ENCODE measurements around the gene ABI2.

The ABI2 gene

DNA sequence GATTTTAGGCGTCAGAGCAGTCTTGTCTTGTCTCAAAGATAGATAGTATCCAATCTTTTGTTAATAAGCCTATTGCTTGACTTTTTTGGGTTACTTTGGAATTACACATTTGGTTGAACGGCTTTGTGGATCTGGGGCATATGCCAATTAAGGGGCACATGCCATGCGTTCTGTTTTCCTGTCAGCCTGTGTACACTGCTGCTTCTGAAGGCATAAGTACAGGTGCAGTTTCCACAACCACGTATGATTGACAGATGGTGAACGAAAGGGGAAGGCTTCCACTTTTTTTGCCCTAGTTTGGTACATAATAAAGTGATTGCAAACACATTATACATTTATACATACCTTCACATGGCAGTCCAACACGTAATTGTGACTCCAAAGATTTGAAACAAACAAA lies 104.6 kb downstream of the ABI2 start:
- peak; percentile 58 for DNase-seq

- no peak for DNase-seq
These were observed 108.3 kb downstream of the ABI2 start for GRCh38 chr2:203436496-203436895.

GRCh38 chr2:203437511-203437910 lies 109.3 kb downstream of the ABI2 start:
- no peak for DNase-seq

DNA sequence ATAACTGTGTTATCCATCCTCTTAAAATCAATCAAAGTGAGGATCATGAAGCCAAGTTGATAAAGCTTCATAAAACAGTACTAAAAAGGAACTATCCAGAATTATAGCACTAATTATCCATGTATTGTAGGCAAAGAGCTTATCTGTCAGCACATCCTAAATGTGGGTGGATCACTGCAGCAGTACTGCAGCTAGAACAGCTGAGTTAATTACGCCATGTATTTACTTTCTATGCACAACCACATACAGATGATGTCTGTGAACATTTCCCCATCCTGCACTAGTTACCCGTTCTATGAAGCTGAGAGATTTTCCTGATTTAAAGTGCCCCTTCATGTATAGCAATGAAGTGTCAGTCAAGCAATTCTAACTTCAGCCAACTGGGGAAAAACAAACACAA lies 110.3 kb downstream of the ABI2 start:
- DNase-seq, result no peak

GRCh38 chr2:203440671-203441070 lies 112.5 kb downstream of the ABI2 start:
- no peak for DNase-seq

DNA sequence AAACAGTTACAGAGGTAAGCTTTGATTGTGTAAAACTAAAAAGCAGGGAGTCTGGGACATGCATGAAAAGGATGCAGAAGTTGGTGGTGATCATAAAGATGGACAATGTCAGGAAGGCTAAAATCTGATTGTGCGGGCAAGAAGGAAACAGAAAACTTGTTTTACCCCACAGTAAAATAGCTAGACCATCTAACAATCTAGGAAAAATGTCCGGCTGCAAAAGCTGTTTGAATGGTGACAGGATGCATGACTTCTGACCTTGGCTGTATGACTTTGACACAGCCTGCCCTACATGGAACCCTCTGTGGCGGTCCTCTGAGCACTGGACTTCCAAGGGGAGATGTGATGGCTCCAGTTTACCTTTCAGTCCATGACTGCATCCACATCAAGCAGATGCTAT lies 113.3 kb downstream of the ABI2 start:
- no peak for DNase-seq

GRCh38 chr2:203442463-203442862 lies 114.3 kb downstream of the ABI2 start:
- no peak for DNase-seq

DNA sequence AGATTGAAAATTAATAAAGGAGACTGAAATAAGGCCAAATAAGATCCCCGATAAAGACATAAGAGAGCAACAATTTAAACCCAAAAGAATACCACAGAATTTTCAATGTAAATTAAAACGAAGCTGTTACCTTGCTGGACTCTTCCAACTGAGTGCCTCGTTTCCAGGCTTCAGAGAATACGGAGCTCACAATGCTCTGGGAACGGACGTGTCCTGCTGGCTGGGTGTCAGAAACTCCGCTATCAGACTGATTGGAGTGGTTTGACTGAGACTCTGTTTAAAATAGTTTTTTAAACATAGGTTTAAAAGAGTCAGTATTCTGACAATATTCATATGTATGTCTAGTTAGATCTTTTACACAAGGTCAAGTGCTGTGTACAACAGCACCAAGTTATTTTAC lies 116.5 kb downstream of the ABI2 start:
- no peak for DNase-seq

DNA sequence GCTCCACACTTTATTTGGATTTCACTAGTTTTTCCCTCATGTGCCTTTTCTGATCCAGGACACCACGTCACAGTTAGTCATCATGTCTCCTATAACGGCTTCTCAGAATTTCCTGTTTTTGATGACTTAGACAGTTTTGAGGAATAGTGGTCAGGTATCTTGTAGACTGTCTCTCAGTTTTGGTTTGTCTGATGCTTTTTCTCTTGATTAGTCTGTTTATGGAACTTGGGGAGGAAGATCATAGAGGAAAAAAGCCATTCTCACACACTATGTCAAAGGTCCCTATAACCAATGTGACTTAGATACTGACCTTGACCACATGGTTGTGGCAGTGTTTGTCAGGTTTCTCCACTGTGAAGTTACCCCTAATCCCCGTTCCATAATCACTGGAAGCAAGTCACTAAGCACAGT lies 117.9 kb downstream of the ABI2 start:
- no peak for DNase-seq

DNA sequence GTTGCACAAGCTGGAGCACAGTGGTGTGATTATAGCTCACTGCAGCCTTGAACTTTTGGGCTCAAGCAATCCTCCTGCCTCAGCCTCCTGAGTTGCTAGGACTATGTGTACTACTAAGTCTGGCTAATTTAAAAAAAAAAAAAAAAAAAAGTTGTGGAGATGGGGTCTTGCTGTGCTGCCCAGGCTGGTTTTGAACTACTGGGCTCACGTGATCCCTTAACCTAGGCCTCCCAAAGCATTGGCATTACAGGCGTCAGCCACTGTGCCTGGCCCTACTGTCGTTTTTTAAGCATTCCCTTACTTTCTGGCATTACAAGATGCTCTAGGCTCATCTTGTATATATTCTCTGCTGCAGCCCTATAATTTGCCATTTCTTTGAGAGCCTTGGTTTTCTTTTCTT lies 118.6 kb downstream of the ABI2 start:
- DNase-seq, result no peak

- no peak for DNase-seq
These were observed 122.4 kb downstream of the ABI2 start for GRCh38 chr2:203450561-203450960.

- DNase-seq, result no peak
These were observed 122.8 kb downstream of the ABI2 start for GRCh38 chr2:203451011-203451410.

- no peak for DNase-seq
These were observed 123.5 kb downstream of the ABI2 start for GRCh38 chr2:203451689-203452088.

- DNase-seq, result peak; percentile 79
These were observed 125.8 kb downstream of the ABI2 start for GRCh38 chr2:203453858-203454451.

DNA sequence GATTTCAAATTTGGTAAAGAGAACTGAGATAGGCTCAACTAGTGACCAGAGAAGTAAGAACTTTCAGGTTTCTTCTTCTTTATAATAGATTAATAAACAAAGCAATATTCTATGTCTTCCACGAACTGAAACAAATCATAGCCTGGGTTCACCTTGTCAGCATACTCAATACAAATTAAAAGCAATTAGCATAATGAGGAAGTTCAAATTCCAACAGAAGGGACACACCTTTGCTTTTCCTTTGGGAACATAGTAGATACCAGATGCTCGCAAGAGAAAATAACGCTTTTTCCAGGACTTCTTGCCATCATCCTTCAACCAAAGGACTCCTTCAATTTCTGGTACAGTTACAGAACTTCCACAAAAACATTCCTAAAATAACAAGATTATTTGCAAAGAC lies 127.0 kb downstream of the ABI2 start:
- no peak for DNase-seq

- no peak for DNase-seq
These were observed 133.6 kb downstream of the ABI2 start for GRCh38 chr2:203461746-203462145.

DNA sequence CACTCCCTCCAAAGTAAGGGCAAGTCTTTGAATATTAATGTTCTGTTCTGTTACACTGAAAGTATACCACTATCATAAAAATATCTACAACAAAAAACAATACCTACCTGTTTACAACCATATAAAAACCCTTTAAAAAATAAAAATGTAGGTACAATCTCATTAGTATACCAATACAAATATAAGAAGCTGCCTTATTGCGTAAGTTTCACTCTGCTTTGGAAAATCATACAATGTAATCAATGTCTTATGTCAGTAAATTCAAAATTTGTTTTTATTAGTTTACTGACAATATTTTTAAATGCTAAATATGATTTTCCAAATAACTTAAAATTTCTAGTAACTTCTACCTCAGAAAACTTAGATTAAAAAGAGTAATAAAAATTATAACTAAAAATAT lies 134.1 kb downstream of the ABI2 start:
- no peak for DNase-seq

GRCh38 chr2:203463266-203463678 lies 135.1 kb downstream of the ABI2 start:
- DNase-seq, result no peak

- DNase-seq, result no peak
These were observed 141.4 kb downstream of the ABI2 start for GRCh38 chr2:203469546-203469945.

GRCh38 chr2:203470371-203470770 lies 142.2 kb downstream of the ABI2 start:
- DNase-seq, result no peak

DNA sequence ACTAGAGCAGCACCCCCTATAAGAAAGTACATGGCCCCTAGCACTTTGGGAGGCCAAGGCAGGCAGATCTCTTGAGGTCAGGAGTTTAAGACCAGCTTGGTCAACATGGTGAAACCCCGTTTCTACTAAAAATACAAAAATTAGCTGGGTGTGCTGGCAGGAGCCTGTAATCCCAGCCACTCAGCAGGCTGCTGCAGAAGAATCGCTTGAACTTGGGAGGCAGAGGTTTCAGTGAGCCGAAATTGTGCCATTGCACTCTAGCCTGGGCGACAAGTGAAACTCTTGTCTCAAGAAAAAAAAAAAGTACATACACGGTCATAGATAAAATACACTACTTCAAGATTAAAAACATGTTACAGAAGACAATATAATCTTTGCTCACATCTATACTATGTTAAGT lies 143.1 kb downstream of the ABI2 start:
- no peak for DNase-seq

- DNase-seq, result no peak
These were observed 148.7 kb downstream of the ABI2 start for GRCh38 chr2:203476881-203477280.

GRCh38 chr2:203480623-203481022 lies 152.4 kb downstream of the ABI2 start:
- no peak for DNase-seq

GRCh38 chr2:203484266-203485112 lies 156.3 kb downstream of the ABI2 start:
- DNase-seq, result no peak

DNA sequence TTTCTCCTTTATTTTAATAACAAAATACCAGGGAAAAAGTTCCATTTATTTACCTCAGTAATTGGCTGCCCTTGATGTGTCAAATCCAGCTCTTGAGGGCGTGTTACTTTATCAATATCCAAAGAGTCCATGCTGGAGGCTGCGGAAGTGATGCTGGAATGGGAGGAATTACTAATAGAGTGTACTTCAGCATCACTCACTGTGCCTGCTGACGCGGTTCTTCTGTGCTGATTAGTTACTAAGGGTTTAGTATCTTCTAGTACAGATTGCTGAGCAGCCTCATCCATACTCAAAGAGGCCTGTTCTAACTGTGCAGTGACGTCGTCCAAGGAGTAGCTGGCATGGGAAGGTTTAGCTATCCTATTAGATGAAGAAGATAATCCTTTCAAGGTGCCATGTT lies 161.3 kb downstream of the ABI2 start:
- no peak for DNase-seq

Data from NCI-H2171 treated with DMSO at 0.1 percent for 48 hours (cell line).